HepG2 (cell line): Measurements from ENCODE around the gene TRDMT1. TPM values are rescaled to one million over a fixed set of nuclear protein-coding genes. Genes with fewer than 3 reads are reported as not detected.

ENCODE experiments used
- ATAC-seq: fragments of 200-7000 bp; cut with Tn5 transposase; 3 replicates; pipeline ENCODE4 v1.9.1; 2020; ENCODE audit warnings: mild to moderate bottlenecking, moderate library complexity
- BruUV-seq: library from RNA; stranded (reverse); fragments of 400-500 nt; replicated peaks from 2 replicates; lab custom pipeline; 2021; lab: Mats Ljungman, UMichigan
- CTCF ChIA-PET: fragments of 300-600 bp; formaldehyde crosslinking; extraction: SDS; loops from one replicate; lab custom pipeline; 2021; ENCODE audit warnings: low total read pairs, inconsistent platforms, low intra/inter-chr PET ratio; lab: Yijun Ruan, JAX
- POLR2A ChIA-PET: fragments of 350-600 bp; sonication (Branson Sonifier 250); formaldehyde crosslinking; loops from one replicate; lab custom pipeline; 2020; ENCODE audit warnings: antibody characterized with exemption, inconsistent platforms; lab: Yijun Ruan, JAX
- DNase-seq: peaks from one replicate; pipeline ENCODE4 v3.0.0-alpha.2; 2015; ENCODE audit warnings: low spot score
- FAIRE-seq: peaks from 3 replicates; lab custom pipeline; 2011; peaks lifted over from hg19 to GRCh38; lab: Jason Lieb, UNC
- H2AFZ ChIP-seq: one replicate; pipeline ENCODE4 v1.6.1; 2011; ENCODE audit warnings: low read length, inconsistent platforms
- H3K27ac ChIP-seq: fragments of 300-600 bp; 3 replicates; pipeline ENCODE4 v1.8.0; 2011; ENCODE audit warnings: mixed run types, mild to moderate bottlenecking, mixed read lengths, low read length, inconsistent platforms; ENCODE audit not compliant: insufficient read depth; ENCODE audit errors: extremely low read length
- H3K27me3 ChIP-seq, 2 experiments: fragments of 200-600 bp in 1 of 2; 2 replicates in 1 of 2; 3 replicates in 1 of 2; pipeline versions ENCODE4 v1.6.0 to v1.8.0; 2011; ENCODE audit warnings: low read length in 2 of 2, mild to moderate bottlenecking in 2 of 2, moderate library complexity in 2 of 2, inconsistent platforms in 1 of 2; ENCODE audit not compliant: insufficient read depth in 2 of 2, control insufficient read depth in 1 of 2
- H3K36me3 ChIP-seq, 2 experiments: fragments of 200-600 bp in 1 of 2; replicated peaks in 1 of 2; 2 replicates in 1 of 2; 3 replicates in 1 of 2; pipeline versions ENCODE4 v1.5.1 to v1.8.0; 2011; ENCODE audit warnings: low read length in 2 of 2, inconsistent platforms in 1 of 2; ENCODE audit not compliant: insufficient read depth in 2 of 2, control insufficient read depth in 1 of 2
- H3K4me1 ChIP-seq: 2 replicates; pipeline ENCODE4 v1.5.1; 2012; ENCODE audit warnings: low read length, inconsistent platforms; ENCODE audit not compliant: insufficient read depth
- H3K4me2 ChIP-seq: 2 replicates; pipeline ENCODE4 v1.6.0; 2011; ENCODE audit warnings: low read depth, low read length, inconsistent platforms
- H3K4me3 ChIP-seq, 3 experiments: fragments of 200-600 bp in 1 of 3; sonication (generic), shearing (Covaris generic) in 1 of 3; replicated peaks in 1 of 3; 2 replicates each; pipeline ENCODE4 v1.5.1; 2011 to 2016; ENCODE audit warnings: low read length in 3 of 3, inconsistent platforms in 2 of 3, low read depth in 2 of 3, mild to moderate bottlenecking in 2 of 3, control low read depth in 1 of 3, mixed read lengths in 1 of 3; ENCODE audit not compliant: insufficient read depth in 1 of 3
- H3K79me2 ChIP-seq: one replicate; pipeline ENCODE4 v1.6.1; 2011; ENCODE audit warnings: low read length, inconsistent platforms; ENCODE audit not compliant: insufficient read depth
- H3K9ac ChIP-seq: 2 replicates; pipeline ENCODE4 v1.6.0; 2011; ENCODE audit warnings: mild to moderate bottlenecking, low read depth, low read length, inconsistent platforms; ENCODE audit not compliant: insufficient read depth
- H3K9me3 ChIP-seq: 2 replicates; pipeline ENCODE4 v1.5.1; 2012; ENCODE audit warnings: mild to moderate bottlenecking, low read length
- H4K20me1 ChIP-seq: 2 replicates; pipeline ENCODE4 v1.6.0; 2011; ENCODE audit warnings: inconsistent platforms, mild to moderate bottlenecking, low read length, moderate library complexity; ENCODE audit not compliant: insufficient read depth
- MAFK ChIP-seq, 2 experiments: IDR thresholded peaks in 1 of 2; conservative IDR thresholded peaks in 1 of 2; 2 replicates each; pipeline ENCODE4 v1.6.1; 2011; ENCODE audit warnings: improper control_type of control experiment in 2 of 2, low read length in 2 of 2
- MLX ChIP-seq: IDR thresholded peaks from 2 replicates; pipeline ENCODE4 v1.6.1; 2016
- ZNF350 ChIP-seq: sonication (generic); formaldehyde crosslinking; IDR thresholded peaks from 2 replicates; pipeline ENCODE4 v1.4.0; 2020; ENCODE audit warnings: mild to moderate bottlenecking, low read depth, missing genetic modification reagents, borderline replicate concordance
- ZNF724P ChIP-seq: sonication (generic); formaldehyde crosslinking; IDR thresholded peaks from 2 replicates; pipeline ENCODE4 v1.8.0; 2022; ENCODE audit warnings: missing genetic modification reagents, borderline replicate concordance
- WGBS: methylation state at CpG from one replicate; pipeline ENCODE4 v1.1.6; 2017; ENCODE audit warnings: low lambda C conversion rate; 5-methylcytosine and 5-hydroxymethylcytosine counted together
- in situ Hi-C: cut with HindIII; loops from 2 replicates; pipeline ENCODE4 v1.10.0; 2017; ENCODE audit warnings: low pct_unique_long_range_greater_than_20kb; ENCODE audit not compliant: extremely low pct_ligation_motif_present
- intact Hi-C: fragments of 100-400 bp; cut with micrococcal nuclease; formaldehyde crosslinking; loops from one replicate; pipeline ENCODE4 v1.10.0; 2022; ENCODE audit not compliant: unreplicated experiment
- polyA plus RNA-seq, 8 experiments: library from polyadenylated mRNA; depleted of rRNA in 3 of 8; stranded (reverse) in 7 of 8; unstranded in 1 of 8; fragments of >200 nt; fragmentation: Illumina TruSeq in 4 of 8; extraction: Trizol in 4 of 8; gene quantifications; 2 replicates each; pipeline versions ENCODE4 v1.2.1 to v1.2.3, GENCODE V29; 2011 to 2016; ENCODE audit warnings: low read depth in 4 of 8, missing spikeins in 1 of 8, mixed read lengths in 1 of 8; ENCODE audit not compliant: insufficient read depth in 1 of 8
- total RNA-seq, 5 experiments: library from RNA; depleted of rRNA; stranded (reverse); fragments of >200 nt; fragmentation: Illumina TruSeq; extraction: Trizol; gene quantifications; 2 replicates each; pipeline ENCODE4 v1.2.3, GENCODE V29; 2016; ENCODE audit warnings: low read depth in 1 of 5

TRDMT1 gene
- total and polyA plus RNA-seq, 2 of the 13 experiments (the other 11 are each of a cell fraction or from before 2014, with no cell fraction given): 2.0 to 3.0 TPM

GRCh38 chr10:17109475-17110207 lies 91.8 kb downstream of the TRDMT1 start:
- no peak overlapping the region for H3K4me3 ChIP-seq
- no peak overlapping the region for H3K27ac ChIP-seq
- no peaks in the 10 kb centered on the region for H3K36me3 ChIP-seq
- no peak overlapping the region for H2AFZ ChIP-seq
- 45% methylated on average over 3 of the region's 3 CpGs for WGBS
- DNase-seq (no peak), ATAC-seq (no peak), FAIRE-seq (no peak)
- no peaks in the 10 kb centered on the region for H3K9me3 ChIP-seq
- ChIA-PET CTCF (no interaction called here), POLR2A (no interaction called here)
- no peaks in the 10 kb centered on the region for H3K27me3 ChIP-seq
- BruUV-seq: no TSS peak
- in situ Hi-C loops: no loop called here
- no peaks in the 10 kb centered on the region for H3K79me2 ChIP-seq
- no peak overlapping the region for H3K9ac ChIP-seq
- H3K4me2 ChIP-seq: no peak overlapping the region
- intact Hi-C loops: no loop called here
- H4K20me1 ChIP-seq: no peaks in the 10 kb centered on the region
- TF ChIP-seq MLX (CRISPR knock-in tag) (no peak), MAFK (conservative IDR thresholded peaks at IDR 0.05 in 1 of 2, IDR thresholded peaks at IDR 0.05 in 1 of 2; ENCODE audit: low read length in 2 of 2) (peak; percentile 12 to 34; a peak in 2 of 4 replicates)
- no peaks in the 10 kb centered on the region for H3K4me1 ChIP-seq

GRCh38 chr10:17109046-17109445 lies 92.4 kb downstream of the TRDMT1 start:
- Histone ChIP-seq H2AFZ (no peak overlapping the region), H3K27me3 (no peaks in the 10 kb centered on the region), H3K36me3 (no peaks in the 10 kb centered on the region), H4K20me1 (no peaks in the 10 kb centered on the region), H3K27ac (no peak overlapping the region), H3K4me3 (no peak overlapping the region), H3K4me2 (no peak overlapping the region)
- 59% methylated on average over 2 of the region's 2 CpGs for WGBS
- FAIRE-seq: no peak
- no peak for TF ChIP-seq ZNF350 (CRISPR knock-in tag)
- TF ChIP-seq ZNF724P (CRISPR knock-in tag): no peak
- TF ChIP-seq, all 625 proteins: peak for 0
- no peak for DNase-seq
- Histone ChIP-seq H3K4me1 (no peaks in the 10 kb centered on the region), H3K79me2 (no peaks in the 10 kb centered on the region), H3K9me3 (no peaks in the 10 kb centered on the region), H3K9ac (no peak overlapping the region)
- POLR2A ChIA-PET: no interaction called here
- intact Hi-C loops: no loop called here
- BruUV-seq: no TSS peak
- no peak for ATAC-seq
- in situ Hi-C loops: no loop called here
- CTCF ChIA-PET: no interaction called here
